ENCODE measurements around the gene CRYBG1.
"Not testable (repeated sequence)": the region's sequence is repeated elsewhere in the genome, so short reads cannot be mapped to it uniquely, and the experiment has no call there.

CRYBG1 gene

GRCh38 chr6:106385530-106385929 is 25.0 kb downstream of the CRYBG1 start:
- H3K4me3 ChIP-seq (ENCODE audit: low read length) = no peak overlapping the region
- TF ChIP-seq CTCF (conservative IDR thresholded peaks at IDR 0.05; ENCODE audit: low read length) = no peak
- DNase-seq (ENCODE audit: low read depth) = no peak

GRCh38 chr6:106387875-106388274 is 27.4 kb downstream of the CRYBG1 start:
- no peak overlapping the region for H3K4me3 ChIP-seq (ENCODE audit: low read length)
- no peak for DNase-seq (ENCODE audit: low read depth)
- TF ChIP-seq CTCF (conservative IDR thresholded peaks at IDR 0.05; ENCODE audit: low read length) = no peak

- no peak overlapping the region for H3K4me3 ChIP-seq (ENCODE audit: low read length)
Observed at GRCh38 chr6:106390088-106390487, 29.6 kb downstream of the CRYBG1 start.

GRCh38 chr6:106396426-106397220 is 36.1 kb downstream of the CRYBG1 start:
- TF ChIP-seq CTCF (conservative IDR thresholded peaks at IDR 0.05; ENCODE audit: low read length) = no peak
- no peak overlapping the region for H3K4me3 ChIP-seq (ENCODE audit: low read length)
- no peak for DNase-seq (ENCODE audit: low read depth)

More at GRCh38 chr6:106390088-106390487, 29.6 kb downstream of the CRYBG1 start:
- no peak for DNase-seq (ENCODE audit: low read depth)
- no peak for TF ChIP-seq CTCF (conservative IDR thresholded peaks at IDR 0.05; ENCODE audit: low read length)

- DNase-seq (ENCODE audit: low read depth) = no peak
- no peak overlapping the region for H3K4me3 ChIP-seq (ENCODE audit: low read length)
- TF ChIP-seq CTCF (conservative IDR thresholded peaks at IDR 0.05; ENCODE audit: low read length) = no peak
Observed at GRCh38 chr6:106397431-106397830, 36.9 kb downstream of the CRYBG1 start.

GRCh38 chr6:106398621-106399020 is 38.1 kb downstream of the CRYBG1 start:
- DNase-seq (ENCODE audit: low read depth) = no peak
- no peak for TF ChIP-seq CTCF (conservative IDR thresholded peaks at IDR 0.05; ENCODE audit: low read length)
- no peak overlapping the region for H3K4me3 ChIP-seq (ENCODE audit: low read length)

- DNase-seq (ENCODE audit: low read depth); H3K4me3 ChIP-seq (ENCODE audit: low read length): not testable (repeated sequence)
Observed at GRCh38 chr6:106405044-106405443, 44.5 kb downstream of the CRYBG1 start.
